ENCODE results near the gene NPDC1. TPM values are rescaled to one million over a fixed set of nuclear protein-coding genes. Genes with fewer than 3 reads are reported as not detected.

Gene NPDC1
- total and polyA plus RNA-seq, 4 donors, result 2.7 to 14.5 (median 7.3) TPM

DNA sequence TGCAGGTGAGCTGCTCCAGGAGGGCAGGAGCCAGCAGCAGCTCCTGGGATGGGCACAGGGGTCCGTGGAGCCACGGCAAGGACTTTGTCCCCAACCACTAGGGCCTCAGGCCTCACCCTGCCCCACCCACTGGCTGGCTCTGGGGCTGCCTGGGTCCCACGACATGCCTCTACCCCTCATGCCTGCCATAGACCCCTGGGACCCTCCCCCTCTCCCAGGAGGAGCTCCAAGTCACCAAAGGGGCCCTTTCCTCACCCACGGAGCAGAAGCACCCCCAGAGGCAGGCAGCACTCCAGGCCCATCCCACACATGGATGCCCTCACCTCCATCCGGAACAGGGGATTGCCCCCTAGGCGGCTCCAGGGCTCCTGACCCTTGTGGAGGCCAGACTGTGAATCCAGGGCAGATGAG lies 24.4 kb downstream of the NPDC1 start:
- no peak for DNase-seq (ENCODE audit: low spot score)
- WGBS, result 89% methylated on average over 6 of the region's 6 CpGs
- no peaks in the 10 kb centered on the region for H3K9me3 ChIP-seq (ENCODE audit: control insufficient read depth in 4 of 4, low read length in 3 of 4)
- no peaks in the 10 kb centered on the region for H3K27me3 ChIP-seq (ENCODE audit: control insufficient read depth in 4 of 4, insufficient read depth in 4 of 4, low read length in 3 of 4)
- no peak overlapping the region for H3K9ac ChIP-seq (ENCODE audit: low read depth in 1 of 2, low read length in 2 of 2)
- H3K36me3 ChIP-seq (ENCODE audit: control insufficient read depth in 4 of 4, insufficient read depth in 3 of 4, low read depth in 1 of 4, low read length in 3 of 4), result peaks cover 0 to 11% (median 4%) of the 10 kb centered on the region in 4 donors
- H3K4me1 ChIP-seq (ENCODE audit: control insufficient read depth in 4 of 4, insufficient read depth in 4 of 4, low read length in 3 of 4), result peaks cover 20 to 43% (median 33%) of the 10 kb centered on the region in 4 donors
- H3K27ac ChIP-seq (ENCODE audit: low read depth in 1 of 2, low read length in 2 of 2), result no peak overlapping the region
- no peak for TF ChIP-seq CTCF (IDR thresholded peaks at IDR 0.05; ENCODE audit: low read depth, low read length, missing input control)
- no peak for TF ChIP-seq REST (IDR thresholded peaks at IDR 0.05)
- no peak for TF ChIP-seq FOXA1 (IDR thresholded peaks at IDR 0.05)
- no peak for TF ChIP-seq ZBTB33 (IDR thresholded peaks at IDR 0.05)
- no peak for TF ChIP-seq EGR1 (IDR thresholded peaks at IDR 0.05; ENCODE audit: low read depth in 2 of 2)
- no peak overlapping the region for H3K4me3 ChIP-seq (ENCODE audit: low read depth in 1 of 3, low read length in 3 of 3)

DNA sequence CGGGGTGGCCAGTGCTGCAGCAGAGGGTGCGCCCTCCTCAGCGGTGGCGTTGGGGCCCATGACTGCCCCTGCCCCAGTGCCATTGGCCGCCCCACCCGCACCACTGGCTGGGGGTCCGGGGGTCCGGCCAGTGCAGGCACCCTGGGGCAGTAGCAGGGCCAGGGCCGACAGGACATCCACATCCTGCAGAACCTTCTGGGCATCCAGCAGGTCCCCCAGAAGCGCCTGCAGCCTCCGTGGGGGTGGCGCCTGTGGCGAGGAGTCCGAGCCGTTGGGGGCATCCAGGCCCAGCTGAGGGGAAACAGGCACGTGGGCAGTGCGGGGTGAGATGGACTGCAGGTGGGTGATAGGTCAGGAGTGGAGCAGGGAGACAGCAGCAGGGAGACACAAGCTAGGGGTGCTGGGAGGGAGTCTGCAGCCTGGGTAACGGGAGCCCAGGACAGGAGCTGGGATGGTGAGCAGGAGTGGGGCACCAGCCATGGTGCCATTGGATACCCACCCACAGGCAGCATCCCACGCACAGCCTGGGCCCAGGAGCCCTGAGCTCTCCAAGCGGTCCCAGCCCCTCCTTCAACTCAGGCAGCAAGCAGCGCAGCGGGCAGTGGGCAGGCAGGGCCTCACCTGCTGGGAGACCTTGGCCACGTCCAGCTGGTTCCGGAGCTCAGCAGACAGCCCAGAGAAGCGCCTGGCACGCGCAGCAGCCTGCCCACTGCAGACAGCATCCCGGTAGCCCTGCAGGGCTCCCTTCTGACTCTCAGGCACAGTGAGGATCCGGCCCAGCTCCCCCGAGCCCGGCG lies 25.0 kb downstream of the NPDC1 start:
- Histone ChIP-seq H3K27ac (ENCODE audit: low read depth in 1 of 2, low read length in 2 of 2) (no peak overlapping the region), H3K4me1 (ENCODE audit: control insufficient read depth in 4 of 4, insufficient read depth in 4 of 4, low read length in 3 of 4) (peaks cover 14 to 37% (median 30%) of the 10 kb centered on the region in 4 donors), H3K9me3 (ENCODE audit: control insufficient read depth in 4 of 4, low read length in 3 of 4) (no peaks in the 10 kb centered on the region), H3K4me3 (ENCODE audit: low read depth in 1 of 3, low read length in 3 of 3) (no peak overlapping the region), H3K36me3 (ENCODE audit: control insufficient read depth in 4 of 4, insufficient read depth in 3 of 4, low read depth in 1 of 4, low read length in 3 of 4) (peaks cover 2 to 16% (median 10%) of the 10 kb centered on the region in 4 donors), H3K9ac (ENCODE audit: low read depth in 1 of 2, low read length in 2 of 2) (no peak overlapping the region), H3K27me3 (ENCODE audit: control insufficient read depth in 4 of 4, insufficient read depth in 4 of 4, low read length in 3 of 4) (no peaks in the 10 kb centered on the region)
- 96% methylated on average over 32 of the region's 32 CpGs for WGBS
- no peak for DNase-seq (ENCODE audit: low spot score)
- TF ChIP-seq EGR1 (IDR thresholded peaks at IDR 0.05; ENCODE audit: low read depth in 2 of 2) (no peak), FOXA2 (IDR thresholded peaks at IDR 0.05) (no peak), GABPA (IDR thresholded peaks at IDR 0.05 in 1 of 2, conservative IDR thresholded peaks at IDR 0.05 in 1 of 2) (no peak), SP1 (IDR thresholded peaks at IDR 0.05) (no peak), TAF1 (conservative IDR thresholded peaks at IDR 0.05) (no peak), ZBTB33 (IDR thresholded peaks at IDR 0.05) (no peak), REST (IDR thresholded peaks at IDR 0.05) (no peak), HNF4G (IDR thresholded peaks at IDR 0.05) (no peak), FOXA1 (IDR thresholded peaks at IDR 0.05) (no peak), JUND (IDR thresholded peaks at IDR 0.05) (no peak), RXRA (IDR thresholded peaks at IDR 0.05) (no peak), RAD21 (IDR thresholded peaks at IDR 0.05) (no peak), NR2F2 (IDR thresholded peaks at IDR 0.05) (no peak), HNF4A (conservative IDR thresholded peaks at IDR 0.05) (no peak)
- TF ChIP-seq, protein P1, sequence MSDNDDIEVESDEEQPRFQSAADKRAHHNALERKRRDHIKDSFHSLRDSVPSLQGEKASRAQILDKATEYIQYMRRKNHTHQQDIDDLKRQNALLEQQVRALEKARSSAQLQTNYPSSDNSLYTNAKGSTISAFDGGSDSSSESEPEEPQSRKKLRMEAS (IDR thresholded peaks at IDR 0.05), result no peak
- TF ChIP-seq, protein P2, sequence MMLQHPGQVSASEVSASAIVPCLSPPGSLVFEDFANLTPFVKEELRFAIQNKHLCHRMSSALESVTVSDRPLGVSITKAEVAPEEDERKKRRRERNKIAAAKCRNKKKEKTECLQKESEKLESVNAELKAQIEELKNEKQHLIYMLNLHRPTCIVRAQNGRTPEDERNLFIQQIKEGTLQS (IDR thresholded peaks at IDR 0.05), result no peak
